ENCODE results near the gene FAM50B.
"Not testable (repeated sequence)": the region's sequence is repeated elsewhere in the genome, so short reads cannot be mapped to it uniquely, and the experiment has no call there.

The FAM50B gene

DNA sequence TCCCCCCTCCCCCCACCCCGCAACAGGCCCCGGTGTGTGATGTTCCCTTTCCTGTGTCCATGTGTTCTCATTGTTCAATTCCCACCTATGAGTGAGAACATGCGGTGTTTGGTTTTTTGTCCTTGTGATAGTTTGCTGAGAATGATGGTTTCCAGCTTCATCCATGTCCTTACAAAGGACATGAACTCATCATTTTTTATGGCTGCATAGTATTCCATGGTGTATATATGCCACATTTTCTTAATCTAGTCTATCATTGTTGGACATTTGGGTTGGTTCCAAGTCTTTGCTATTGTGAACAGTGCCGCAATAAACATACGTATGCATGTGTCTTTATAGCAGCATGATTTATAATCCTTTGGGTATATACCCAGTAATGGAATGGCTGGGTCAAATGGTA is 14.1 kb downstream of the FAM50B start:
- H2AK5ac ChIP-seq (ENCODE audit: low read length); H3K4me1 ChIP-seq (ENCODE audit: control insufficient read depth in 1 of 2, insufficient read depth in 2 of 2, low read length in 2 of 2); H2AFZ ChIP-seq (ENCODE audit: insufficient read depth, low read length, poor library complexity); H3K79me2 ChIP-seq (ENCODE audit: control insufficient read depth, insufficient read depth, low read length, poor library complexity); H2BK120ac ChIP-seq (ENCODE audit: insufficient read depth, low read length, poor library complexity); H3K14ac ChIP-seq (ENCODE audit: low read length); H3K4me2 ChIP-seq (ENCODE audit: low read length); H3K23ac ChIP-seq (ENCODE audit: low read length); H3K79me1 ChIP-seq (ENCODE audit: low read length); H3K27ac ChIP-seq (ENCODE audit: low read depth, low read length); H3K18ac ChIP-seq (ENCODE audit: low read length); H3K9me3 ChIP-seq (ENCODE audit: insufficient read depth, low read depth, low read length); H3K9ac ChIP-seq (ENCODE audit: low read length); DNase-seq; H3K27me3 ChIP-seq (ENCODE audit: insufficient read depth, low read length); H3K4ac ChIP-seq (ENCODE audit: low read depth, low read length); H4K91ac ChIP-seq (ENCODE audit: low read depth, low read length); H4K12ac ChIP-seq (ENCODE audit: low read depth, low read length); H4K8ac ChIP-seq (ENCODE audit: low read depth, low read length); H2BK12ac ChIP-seq (ENCODE audit: low read length); H3K4me3 ChIP-seq (ENCODE audit: low read depth, low read length); H3K36me3 ChIP-seq (ENCODE audit: control insufficient read depth in 1 of 2, insufficient read depth in 2 of 2, low read length in 2 of 2); H2BK5ac ChIP-seq (ENCODE audit: low read depth, low read length, poor library complexity): not testable (repeated sequence)
- no CpG with 5 or more reads among the region's 5 CpGs for WGBS (ENCODE audit: extremely low coverage, insufficient coverage, insufficient read length)

- Histone ChIP-seq H2BK12ac (ENCODE audit: low read length) (no peak overlapping the region), H4K8ac (ENCODE audit: low read depth, low read length) (no peak overlapping the region), H3K27me3 (ENCODE audit: insufficient read depth, low read length) (no peaks in the 10 kb centered on the region), H3K23ac (ENCODE audit: low read length) (no peak overlapping the region), H3K4ac (ENCODE audit: low read depth, low read length) (no peak overlapping the region), H3K4me2 (ENCODE audit: low read length) (no peak overlapping the region), H3K18ac (ENCODE audit: low read length) (no peak overlapping the region), H3K4me1 (ENCODE audit: control insufficient read depth in 1 of 2, insufficient read depth in 2 of 2, low read length in 2 of 2) (no peaks in the 10 kb centered on the region), H3K79me1 (ENCODE audit: low read length) (no peaks in the 10 kb centered on the region), H3K36me3 (ENCODE audit: control insufficient read depth in 1 of 2, insufficient read depth in 2 of 2, low read length in 2 of 2) (no peaks in the 10 kb centered on the region), H2BK5ac (ENCODE audit: low read depth, low read length, poor library complexity) (no peak overlapping the region), H2AK5ac (ENCODE audit: low read length) (no peak overlapping the region), H3K9me3 (ENCODE audit: insufficient read depth, low read depth, low read length) (no peaks in the 10 kb centered on the region), H3K9ac (ENCODE audit: low read length) (no peak overlapping the region), H3K4me3 (ENCODE audit: low read depth, low read length) (no peak overlapping the region), H4K12ac (ENCODE audit: low read depth, low read length) (no peak overlapping the region), H3K14ac (ENCODE audit: low read length) (no peak overlapping the region), H2BK120ac (ENCODE audit: insufficient read depth, low read length, poor library complexity) (no peak overlapping the region), H4K91ac (ENCODE audit: low read depth, low read length) (no peak overlapping the region), H3K27ac (ENCODE audit: low read depth, low read length) (no peak overlapping the region), H2AFZ (ENCODE audit: insufficient read depth, low read length, poor library complexity) (no peak overlapping the region), H3K79me2 (ENCODE audit: control insufficient read depth, insufficient read depth, low read length, poor library complexity) (no peaks in the 10 kb centered on the region)
- no peak for DNase-seq
- WGBS (ENCODE audit: extremely low coverage, insufficient coverage, insufficient read length) = no CpG with 5 or more reads among the region's 3 CpGs
Observed at GRCh38 chr6:3865463-3865862, 16.3 kb downstream of the FAM50B start.

DNA sequence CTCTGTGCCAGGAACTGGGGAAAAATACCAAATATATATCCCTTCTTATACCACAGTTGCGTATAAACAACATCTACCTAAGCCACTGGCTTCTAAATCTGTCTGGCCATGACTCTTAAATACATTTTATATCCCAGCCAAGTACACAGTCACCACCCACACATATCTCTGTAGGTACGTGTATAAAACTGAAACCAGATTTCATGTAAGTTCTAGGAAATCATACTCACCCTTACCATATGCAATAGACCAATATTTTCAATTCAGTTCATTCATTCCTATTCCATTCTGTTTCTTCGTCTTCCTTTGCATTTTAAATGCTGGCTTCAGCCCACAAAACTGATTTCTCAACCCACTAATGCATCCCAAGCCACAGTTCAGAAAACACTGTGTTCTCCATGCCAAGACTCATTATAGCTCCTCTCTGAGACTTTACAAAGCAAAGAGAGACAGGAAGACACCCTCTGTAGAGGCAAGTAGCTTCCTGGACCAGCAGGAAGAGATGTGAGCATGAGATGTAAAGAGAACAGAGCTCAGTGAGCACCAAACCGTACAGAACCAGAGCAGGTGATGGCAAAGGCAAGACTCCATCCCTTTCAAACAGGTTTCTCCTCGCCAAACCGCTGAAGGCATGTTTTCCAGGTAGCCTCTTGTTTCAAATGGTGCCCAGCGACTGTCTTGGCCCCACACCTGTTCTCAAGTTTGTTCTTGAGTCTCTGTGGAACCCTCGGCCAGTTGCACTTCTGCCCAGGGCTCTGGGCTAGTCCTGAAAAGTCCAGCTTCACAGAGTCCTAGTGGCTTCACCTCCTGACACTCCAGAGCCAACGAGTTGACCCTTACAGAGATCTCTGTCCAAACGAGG is 18.7 kb downstream of the FAM50B start:
- Histone ChIP-seq H2AK5ac (ENCODE audit: low read length) (no peak overlapping the region), H3K36me3 (ENCODE audit: control insufficient read depth in 1 of 2, insufficient read depth in 2 of 2, low read length in 2 of 2) (no peaks in the 10 kb centered on the region), H3K4me1 (ENCODE audit: control insufficient read depth in 1 of 2, insufficient read depth in 2 of 2, low read length in 2 of 2) (no peaks in the 10 kb centered on the region), H3K9ac (ENCODE audit: low read length) (no peak overlapping the region), H3K4ac (ENCODE audit: low read depth, low read length) (no peak overlapping the region), H3K4me2 (ENCODE audit: low read length) (no peak overlapping the region), H2BK12ac (ENCODE audit: low read length) (no peak overlapping the region), H2AFZ (ENCODE audit: insufficient read depth, low read length, poor library complexity) (no peak overlapping the region), H3K27ac (ENCODE audit: low read depth, low read length) (no peak overlapping the region), H4K91ac (ENCODE audit: low read depth, low read length) (no peak overlapping the region), H4K12ac (ENCODE audit: low read depth, low read length) (no peak overlapping the region), H3K79me2 (ENCODE audit: control insufficient read depth, insufficient read depth, low read length, poor library complexity) (no peaks in the 10 kb centered on the region), H3K9me3 (ENCODE audit: insufficient read depth, low read depth, low read length) (no peaks in the 10 kb centered on the region), H3K4me3 (ENCODE audit: low read depth, low read length) (no peak overlapping the region), H3K14ac (ENCODE audit: low read length) (no peak overlapping the region), H2BK120ac (ENCODE audit: insufficient read depth, low read length, poor library complexity) (no peak overlapping the region), H3K18ac (ENCODE audit: low read length) (no peak overlapping the region), H2BK5ac (ENCODE audit: low read depth, low read length, poor library complexity) (no peak overlapping the region), H3K27me3 (ENCODE audit: insufficient read depth, low read length) (no peaks in the 10 kb centered on the region), H4K8ac (ENCODE audit: low read depth, low read length) (no peak overlapping the region), H3K79me1 (ENCODE audit: low read length) (no peaks in the 10 kb centered on the region), H3K23ac (ENCODE audit: low read length) (no peak overlapping the region)
- no peak for DNase-seq
- WGBS (ENCODE audit: extremely low coverage, insufficient coverage, insufficient read length) = no CpG with 5 or more reads among the region's 10 CpGs

- no peak overlapping the region for H3K23ac ChIP-seq (ENCODE audit: low read length)
- no peak overlapping the region for H2BK120ac ChIP-seq (ENCODE audit: insufficient read depth, low read length, poor library complexity)
- no peak for DNase-seq
- H3K27ac ChIP-seq (ENCODE audit: low read depth, low read length) = no peak overlapping the region
- H2BK12ac ChIP-seq (ENCODE audit: low read length) = no peak overlapping the region
- no peaks in the 10 kb centered on the region for H3K79me1 ChIP-seq (ENCODE audit: low read length)
- H3K4me2 ChIP-seq (ENCODE audit: low read length) = no peak overlapping the region
- H4K91ac ChIP-seq (ENCODE audit: low read depth, low read length) = no peak overlapping the region
- no peaks in the 10 kb centered on the region for H3K36me3 ChIP-seq (ENCODE audit: control insufficient read depth in 1 of 2, insufficient read depth in 2 of 2, low read length in 2 of 2)
- no peak overlapping the region for H3K4ac ChIP-seq (ENCODE audit: low read depth, low read length)
- no peaks in the 10 kb centered on the region for H3K27me3 ChIP-seq (ENCODE audit: insufficient read depth, low read length)
- no peak overlapping the region for H4K8ac ChIP-seq (ENCODE audit: low read depth, low read length)
- H3K9me3 ChIP-seq (ENCODE audit: insufficient read depth, low read depth, low read length) = no peaks in the 10 kb centered on the region
- H2AK5ac ChIP-seq (ENCODE audit: low read length) = no peak overlapping the region
- H3K79me2 ChIP-seq (ENCODE audit: control insufficient read depth, insufficient read depth, low read length, poor library complexity) = no peaks in the 10 kb centered on the region
- no peaks in the 10 kb centered on the region for H3K4me1 ChIP-seq (ENCODE audit: control insufficient read depth in 1 of 2, insufficient read depth in 2 of 2, low read length in 2 of 2)
- no peak overlapping the region for H4K12ac ChIP-seq (ENCODE audit: low read depth, low read length)
- WGBS (ENCODE audit: extremely low coverage, insufficient coverage, insufficient read length) = no CpG with 5 or more reads among the region's 7 CpGs
- no peak overlapping the region for H3K18ac ChIP-seq (ENCODE audit: low read length)
- H3K9ac ChIP-seq (ENCODE audit: low read length) = no peak overlapping the region
- no peak overlapping the region for H3K14ac ChIP-seq (ENCODE audit: low read length)
- no peak overlapping the region for H2AFZ ChIP-seq (ENCODE audit: insufficient read depth, low read length, poor library complexity)
- no peak overlapping the region for H2BK5ac ChIP-seq (ENCODE audit: low read depth, low read length, poor library complexity)
- H3K4me3 ChIP-seq (ENCODE audit: low read depth, low read length) = no peak overlapping the region
Observed at GRCh38 chr6:3868544-3868943, 19.4 kb downstream of the FAM50B start.

Data from trophoblast cell (in vitro differentiated cells and primary cell).